Neural cell (in vitro differentiated cells): Measurements from ENCODE around the gene CETP.

Source experiments
- CTCF ChIP-seq: fragments of 450-650 bp; IDR thresholded peaks from 2 replicates; pipeline ENCODE4 v1.5.1; 2014; ENCODE audit warnings: antibody characterized with exemption, mild to moderate bottlenecking, moderate library complexity; ENCODE audit not compliant: poor library complexity, severe bottlenecking
- EP300 ChIP-seq: fragments of 450-650 bp; conservative IDR thresholded peaks from 2 replicates; pipeline ENCODE4 v1.6.1; 2014; ENCODE audit warnings: antibody characterized with exemption, mild to moderate bottlenecking, moderate library complexity; ENCODE audit not compliant: poor library complexity, severe bottlenecking
- EZH2 ChIP-seq: fragments of 200-600, 300-800 bp; shearing (Covaris generic), sonication (generic); IDR thresholded peaks from 2 replicates; pipeline ENCODE4 v1.6.1; 2014; ENCODE audit warnings: antibody characterized with exemption, low read length, borderline replicate concordance, mild to moderate bottlenecking; ENCODE audit not compliant: insufficient read depth, poor library complexity, severe bottlenecking
- MXI1 ChIP-seq: fragments of 450-650 bp; conservative IDR thresholded peaks from 2 replicates; pipeline ENCODE4 v1.6.1; 2014; ENCODE audit warnings: antibody characterized with exemption, mild to moderate bottlenecking; ENCODE audit not compliant: poor library complexity, severe bottlenecking
- POLR2AphosphoS5 ChIP-seq: IDR thresholded peaks from 2 replicates; pipeline ENCODE4 v1.6.1; 2012
- RAD21 ChIP-seq: fragments of 450-650 bp; conservative IDR thresholded peaks from 2 replicates; pipeline ENCODE4 v1.6.1; 2014; ENCODE audit warnings: antibody characterized with exemption, mild to moderate bottlenecking, moderate library complexity
- REST ChIP-seq: IDR thresholded peaks from 2 replicates; pipeline ENCODE4 v1.6.1; 2012; ENCODE audit warnings: borderline replicate concordance
- SMC3 ChIP-seq: fragments of 450-650 bp; conservative IDR thresholded peaks from 2 replicates; pipeline ENCODE4 v1.6.1; 2014; ENCODE audit warnings: antibody characterized with exemption, mild to moderate bottlenecking, moderate library complexity; ENCODE audit not compliant: poor library complexity
- TAF1 ChIP-seq: IDR thresholded peaks from 2 replicates; pipeline ENCODE4 v1.6.1; 2012; ENCODE audit warnings: low read depth

- TF ChIP-seq TAF1 (no peak), CTCF (no peak), EP300 (no peak), POLR2AphosphoS5 (no peak), REST (no peak), RAD21 (no peak), SMC3 (no peak), MXI1 (no peak), EZH2 (no peak)
Measured at GRCh38 chr16:56950051-56950450, 11.7 kb upstream of the CETP start.
